Muscle layer of duodenum (tissue), 2 donors: ENCODE measurements around the gene INAVA.
A peak's percentile ranks its signal among the peaks of the same experiment; 100 is the strongest.

Source experiments
- H3K27ac ChIP-seq: one replicate; pipeline ENCODE4 v1.7.0; 2013; ENCODE audit warnings: mild to moderate bottlenecking, low read length
- H3K27me3 ChIP-seq: one replicate; pipeline ENCODE4 v1.7.0; 2013; ENCODE audit warnings: low read depth, mild to moderate bottlenecking, control low read depth, low read length
- H3K36me3 ChIP-seq, 2 donors: one replicate each; pipeline ENCODE4 v1.7.0; 2013; ENCODE audit warnings: low read length in 2 of 2, control low read depth in 1 of 2, mild to moderate bottlenecking in 1 of 2; ENCODE audit not compliant: insufficient read depth in 2 of 2, control insufficient read depth in 1 of 2
- H3K4me1 ChIP-seq, 2 donors: one replicate each; pipeline ENCODE4 v1.7.0; 2013; ENCODE audit warnings: low read length in 2 of 2, mild to moderate bottlenecking in 2 of 2, control low read depth in 1 of 2, moderate library complexity in 1 of 2; ENCODE audit not compliant: insufficient read depth in 2 of 2, control insufficient read depth in 1 of 2
- H3K4me3 ChIP-seq, 2 donors: one replicate each; pipeline ENCODE4 v1.7.0; 2013; ENCODE audit warnings: low read length in 2 of 2, low read depth in 1 of 2, mild to moderate bottlenecking in 1 of 2
- H3K9me3 ChIP-seq, 2 donors: one replicate each; pipeline ENCODE4 v1.7.0; 2013; ENCODE audit warnings: low read length in 2 of 2, control low read depth in 1 of 2, mild to moderate bottlenecking in 1 of 2; ENCODE audit not compliant: control insufficient read depth in 1 of 2
- donor health status: healthy.

The INAVA gene

GRCh38 chr1:200901350-200901749 lies 6.7 kb downstream of the INAVA start:
- no peaks in the 10 kb centered on the region for H3K4me1 ChIP-seq
- H3K27ac ChIP-seq: no peak overlapping the region

GRCh38 chr1:200901796-200902444 lies 7.2 kb downstream of the INAVA start:
- Histone ChIP-seq H3K4me3 (no peak overlapping the region), H3K9me3 (no peaks in the 10 kb centered on the region), H3K27me3 (no peaks in the 10 kb centered on the region), H3K27ac (no peak overlapping the region), H3K4me1 (no peaks in the 10 kb centered on the region), H3K36me3 (peaks cover 0 to 3% of the 10 kb centered on the region in 2 donors)

More at GRCh38 chr1:200901350-200901749, 6.7 kb downstream of the INAVA start:
- H3K4me3 ChIP-seq: no peak overlapping the region
- peaks cover 0 to 3% of the 10 kb centered on the region in 2 donors for H3K36me3 ChIP-seq
- H3K27me3 ChIP-seq: no peaks in the 10 kb centered on the region
- no peaks in the 10 kb centered on the region for H3K9me3 ChIP-seq

- H3K27me3 ChIP-seq: no peaks in the 10 kb centered on the region
- no peaks in the 10 kb centered on the region for H3K9me3 ChIP-seq
- H3K4me1 ChIP-seq: no peaks in the 10 kb centered on the region
- no peak overlapping the region for H3K27ac ChIP-seq
- H3K36me3 ChIP-seq: peaks cover 0 to 3% of the 10 kb centered on the region in 2 donors
- H3K4me3 ChIP-seq: no peak overlapping the region
Measured at GRCh38 chr1:200903793-200904192, 9.1 kb downstream of the INAVA start.

GRCh38 chr1:200904772-200905171 lies 10.1 kb downstream of the INAVA start:
- Histone ChIP-seq H3K36me3 (peaks cover 0 to 6% of the 10 kb centered on the region in 2 donors), H3K27ac (no peak overlapping the region)

GRCh38 chr1:200905411-200906052 lies 10.8 kb downstream of the INAVA start:
- peaks cover 0 to 5% of the 10 kb centered on the region in 2 donors for H3K36me3 ChIP-seq
- no peaks in the 10 kb centered on the region for H3K27me3 ChIP-seq
- H3K4me1 ChIP-seq: no peaks in the 10 kb centered on the region
- H3K27ac ChIP-seq: no peak overlapping the region
- H3K4me3 ChIP-seq: no peak overlapping the region
- no peaks in the 10 kb centered on the region for H3K9me3 ChIP-seq

More at GRCh38 chr1:200904772-200905171, 10.1 kb downstream of the INAVA start:
- no peaks in the 10 kb centered on the region for H3K9me3 ChIP-seq
- no peaks in the 10 kb centered on the region for H3K4me1 ChIP-seq
- H3K27me3 ChIP-seq: no peaks in the 10 kb centered on the region
- no peak overlapping the region for H3K4me3 ChIP-seq

GRCh38 chr1:200906491-200906890 lies 11.8 kb downstream of the INAVA start:
- Histone ChIP-seq H3K27me3 (no peaks in the 10 kb centered on the region), H3K27ac (no peak overlapping the region), H3K9me3 (no peaks in the 10 kb centered on the region), H3K36me3 (peaks cover 0 to 5% of the 10 kb centered on the region in 2 donors), H3K4me3 (no peak overlapping the region), H3K4me1 (no peaks in the 10 kb centered on the region)

GRCh38 chr1:200907611-200908097 lies 13.0 kb downstream of the INAVA start:
- Histone ChIP-seq H3K4me3 (no peak overlapping the region), H3K27ac (peak overlapping the region; percentile 82), H3K4me1 (no peaks in the 10 kb centered on the region), H3K36me3 (peaks cover 0 to 5% of the 10 kb centered on the region in 2 donors), H3K27me3 (no peaks in the 10 kb centered on the region), H3K9me3 (no peaks in the 10 kb centered on the region)

GRCh38 chr1:200908191-200908868 lies 13.6 kb downstream of the INAVA start:
- Histone ChIP-seq H3K36me3 (peaks cover 0 to 5% of the 10 kb centered on the region in 2 donors), H3K4me3 (no peak overlapping the region), H3K9me3 (no peaks in the 10 kb centered on the region), H3K27ac (peak overlapping the region; percentile 82), H3K4me1 (no peaks in the 10 kb centered on the region), H3K27me3 (no peaks in the 10 kb centered on the region)

GRCh38 chr1:200909071-200909470 lies 14.4 kb downstream of the INAVA start:
- H3K36me3 ChIP-seq: peaks cover 0 to 5% of the 10 kb centered on the region in 2 donors
- H3K9me3 ChIP-seq: no peaks in the 10 kb centered on the region
- no peak overlapping the region for H3K4me3 ChIP-seq
- no peaks in the 10 kb centered on the region for H3K4me1 ChIP-seq
- H3K27me3 ChIP-seq: no peaks in the 10 kb centered on the region
- H3K27ac ChIP-seq: no peak overlapping the region

GRCh38 chr1:200909757-200910239 lies 15.1 kb downstream of the INAVA start:
- H3K27me3 ChIP-seq: no peaks in the 10 kb centered on the region

GRCh38 chr1:200911361-200911760 lies 16.7 kb downstream of the INAVA start:
- no peaks in the 10 kb centered on the region for H3K9me3 ChIP-seq
- H3K4me3 ChIP-seq: no peak overlapping the region
- peaks cover 0 to 5% of the 10 kb centered on the region in 2 donors for H3K36me3 ChIP-seq
- H3K4me1 ChIP-seq: no peaks in the 10 kb centered on the region
- no peaks in the 10 kb centered on the region for H3K27me3 ChIP-seq
- H3K27ac ChIP-seq: no peak overlapping the region

More at GRCh38 chr1:200909757-200910239, 15.1 kb downstream of the INAVA start:
- no peak overlapping the region for H3K27ac ChIP-seq
- no peaks in the 10 kb centered on the region for H3K9me3 ChIP-seq
- no peaks in the 10 kb centered on the region for H3K4me1 ChIP-seq
- H3K36me3 ChIP-seq: peaks cover 0 to 5% of the 10 kb centered on the region in 2 donors
- H3K4me3 ChIP-seq: peak overlapping the region in 1 of 2 donors; percentile 7
